H1 (cell line): ENCODE results near the gene ERLEC1. TPM values are rescaled to one million over a fixed set of nuclear protein-coding genes. Genes with fewer than 3 reads are reported as not detected.

Experiments used
- CTCF ChIA-PET: fragments of 300-600 bp; sonication (Branson Sonifier 250); formaldehyde crosslinking; loops from one replicate; lab custom pipeline; 2021; ENCODE audit not compliant: partially characterized antibody; lab: Charles Lee
- POLR2A ChIA-PET: fragments of 300-600 bp; sonication (Branson Sonifier 250); formaldehyde crosslinking; loops from one replicate; lab custom pipeline; 2021; ENCODE audit warnings: inconsistent platforms; ENCODE audit not compliant: partially characterized antibody; lab: Charles Lee
- DNase-seq, 2 experiments: peaks; one replicate each; pipeline versions ENCODE4 v3.0.0 to v3.0.0-alpha.2; 2010 to 2022; ENCODE audit warnings: low spot score in 2 of 2, low read depth in 1 of 2, mixed read lengths in 1 of 2
- FAIRE-seq: peaks from 2 replicates; lab custom pipeline; 2011; peaks lifted over from hg19 to GRCh38; lab: Jason Lieb, UNC
- H2AFZ ChIP-seq: 2 replicates; pipeline ENCODE4 v1.8.1; 2012; ENCODE audit warnings: low read length, inconsistent platforms
- H2AK5ac ChIP-seq: 2 replicates; pipeline ENCODE4 v1.6.1; 2013; ENCODE audit warnings: low read depth, low read length
- H2BK120ac ChIP-seq: replicated peaks from 2 replicates; pipeline ENCODE3; 2013; ENCODE audit warnings: low read depth, low read length, inconsistent platforms
- H2BK12ac ChIP-seq: 2 replicates; pipeline ENCODE4 v1.6.1; 2013; ENCODE audit warnings: low read depth, low read length
- H2BK15ac ChIP-seq: 2 replicates; pipeline ENCODE4 v1.6.1; 2013; ENCODE audit warnings: low read length
- H2BK20ac ChIP-seq: 2 replicates; pipeline ENCODE4 v1.6.1; 2013; ENCODE audit warnings: low read length
- H2BK5ac ChIP-seq: 2 replicates; pipeline ENCODE4 v1.6.1; 2013; ENCODE audit warnings: low read depth, low read length
- H3K14ac ChIP-seq: 2 replicates; pipeline ENCODE4 v1.6.1; 2013; ENCODE audit warnings: inconsistent platforms; ENCODE audit not compliant: insufficient read length
- H3K18ac ChIP-seq: 2 replicates; pipeline ENCODE4 v1.6.1; 2013; ENCODE audit warnings: low read length; ENCODE audit errors: extremely low read depth
- H3K23ac ChIP-seq: 2 replicates; pipeline ENCODE4 v1.6.1; 2013; ENCODE audit warnings: inconsistent platforms; ENCODE audit not compliant: insufficient read length
- H3K23me2 ChIP-seq: 2 replicates; pipeline ENCODE4 v1.6.1; 2013; ENCODE audit warnings: low read depth, low read length
- H3K27ac ChIP-seq: 2 replicates; pipeline ENCODE4 v1.6.1; 2011; ENCODE audit warnings: low read depth, low read length, inconsistent platforms
- H3K27me3 ChIP-seq, 4 experiments: replicated peaks in 1 of 4; 1 replicate in 1 of 4; 2 replicates in 3 of 4; pipeline versions ENCODE4 v1.6.1 to v1.8.1; 2011 to 2013; ENCODE audit warnings: low read length in 3 of 4, mild to moderate bottlenecking in 3 of 4, inconsistent platforms in 2 of 4, mixed read lengths in 2 of 4, moderate library complexity in 1 of 4; ENCODE audit not compliant: control insufficient read depth in 3 of 4, insufficient read depth in 3 of 4; ENCODE audit errors: extremely low read depth in 1 of 4
- H3K36me3 ChIP-seq, 4 experiments: 2 replicates each; pipeline versions ENCODE4 v1.6.1 to v1.8.1; 2011 to 2013; ENCODE audit warnings: mild to moderate bottlenecking in 4 of 4, low read length in 3 of 4, moderate library complexity in 2 of 4, control low read depth in 1 of 4, inconsistent platforms in 1 of 4; ENCODE audit not compliant: insufficient read depth in 4 of 4, control insufficient read depth in 2 of 4
- H3K4ac ChIP-seq: replicated peaks from 2 replicates; pipeline ENCODE3; 2013; ENCODE audit warnings: low read length, low read depth, mixed read lengths, inconsistent platforms; ENCODE audit not compliant: insufficient read length
- H3K4me1 ChIP-seq, 4 experiments: replicated peaks in 1 of 4; 1 replicate in 1 of 4; 2 replicates in 3 of 4; pipeline versions ENCODE4 v1.6.1 to v1.8.1; 2011 to 2013; ENCODE audit warnings: low read length in 3 of 4, inconsistent platforms in 2 of 4, mixed read lengths in 1 of 4; ENCODE audit not compliant: insufficient read depth in 4 of 4, control insufficient read depth in 3 of 4
- H3K4me2 ChIP-seq, 2 experiments: 2 replicates each; pipeline versions ENCODE4 v1.6.1 to v1.8.1; 2011 to 2013; ENCODE audit warnings: low read depth in 2 of 2, low read length in 2 of 2, control low read depth in 1 of 2, inconsistent platforms in 1 of 2, mild to moderate bottlenecking in 1 of 2; ENCODE audit not compliant: insufficient read depth in 1 of 2
- H3K4me3 ChIP-seq, 4 experiments: fragments of 200-600, 300-600 bp in 1 of 4; sonication (generic), shearing (Covaris generic), sonication (Bioruptor Twin) in 1 of 4; 2 replicates each; pipeline versions ENCODE4 v1.5.1 to v1.8.1; 2011 to 2016; ENCODE audit warnings: low read length in 4 of 4, low read depth in 3 of 4, control low read depth in 2 of 4, inconsistent platforms in 2 of 4, mild to moderate bottlenecking in 2 of 4, mixed read lengths in 1 of 4, moderate library complexity in 1 of 4; ENCODE audit not compliant: insufficient read depth in 2 of 4; ENCODE audit errors: extremely low read depth in 1 of 4
- H3K56ac ChIP-seq: replicated peaks from 2 replicates; pipeline ENCODE3; 2013; ENCODE audit warnings: low read depth, mild to moderate bottlenecking, mixed read lengths, low read length, inconsistent platforms; ENCODE audit not compliant: insufficient read length
- H3K79me1 ChIP-seq: 2 replicates; pipeline ENCODE4 v1.6.1; 2013; ENCODE audit warnings: low read depth, low read length, control low read depth
- H3K79me2 ChIP-seq, 2 experiments: 2 replicates each; pipeline versions ENCODE4 v1.6.1 to v1.8.1; 2012 to 2013; ENCODE audit warnings: low read length in 2 of 2, mild to moderate bottlenecking in 2 of 2, inconsistent platforms in 1 of 2; ENCODE audit not compliant: insufficient read depth in 2 of 2, control insufficient read depth in 1 of 2
- H3K9ac ChIP-seq, 4 experiments: replicated peaks in 1 of 4; 1 replicate in 1 of 4; 2 replicates in 3 of 4; pipeline versions ENCODE4 v1.6.1 to v1.8.1; 2011 to 2013; ENCODE audit warnings: low read depth in 3 of 4, low read length in 3 of 4, control low read depth in 2 of 4, mild to moderate bottlenecking in 2 of 4, moderate library complexity in 2 of 4, inconsistent platforms in 1 of 4; ENCODE audit errors: extremely low read depth in 1 of 4
- H3K9me3 ChIP-seq, 2 experiments: 2 replicates each; pipeline versions ENCODE4 v1.6.1 to v1.8.1; 2012 to 2013; ENCODE audit warnings: mild to moderate bottlenecking in 2 of 2, moderate library complexity in 2 of 2, control low read depth in 1 of 2, inconsistent platforms in 1 of 2, low read depth in 1 of 2, low read length in 1 of 2, mixed read lengths in 1 of 2; ENCODE audit not compliant: insufficient read depth in 2 of 2
- H4K20me1 ChIP-seq, 2 experiments: replicated peaks in 1 of 2; 2 replicates each; pipeline versions ENCODE3 to v1.8.1; 2011 to 2013; ENCODE audit warnings: inconsistent platforms in 2 of 2, low read length in 2 of 2, mild to moderate bottlenecking in 1 of 2; ENCODE audit not compliant: insufficient read depth in 2 of 2, control insufficient read depth in 1 of 2
- H4K5ac ChIP-seq: 2 replicates; pipeline ENCODE4 v1.6.1; 2013; ENCODE audit warnings: low read length, low read depth, mixed read lengths, inconsistent platforms; ENCODE audit not compliant: insufficient read length
- H4K8ac ChIP-seq: 2 replicates; pipeline ENCODE4 v1.8.0; 2013; ENCODE audit warnings: mild to moderate bottlenecking, moderate library complexity, low read length, inconsistent platforms; ENCODE audit not compliant: insufficient read depth; ENCODE audit errors: extremely low read depth
- H4K91ac ChIP-seq: replicated peaks from 2 replicates; pipeline ENCODE3; 2013; ENCODE audit warnings: low read length, mixed read lengths, inconsistent platforms; ENCODE audit not compliant: insufficient read length
- ASH2L ChIP-seq: fragments of 200-600, 300-600 bp; sonication (generic); IDR thresholded peaks from one replicate; pipeline ENCODE4 v1.7.1; 2017; ENCODE audit warnings: low read length
- CTCF ChIP-seq, 3 experiments: IDR thresholded peaks; 1 replicate in 2 of 3; 2 replicates in 1 of 3; pipeline versions ENCODE4 v1.5.1 to v1.6.1; 2011; ENCODE audit warnings: low read length in 3 of 3, mild to moderate bottlenecking in 3 of 3, inconsistent platforms in 2 of 3, low read depth in 1 of 3, moderate library complexity in 1 of 3; ENCODE audit not compliant: insufficient read depth in 1 of 3; ENCODE audit errors: control extremely low read depth in 1 of 3
- E2F6 ChIP-seq: IDR thresholded peaks from 2 replicates; pipeline ENCODE4 v1.6.1; 2012; ENCODE audit warnings: inconsistent platforms
- JUN ChIP-seq: IDR thresholded peaks from 2 replicates; pipeline ENCODE4 v1.6.1; 2011; ENCODE audit warnings: low read depth, mild to moderate bottlenecking, improper control_type of control experiment, low read length
- KDM4A ChIP-seq: IDR thresholded peaks from one replicate; pipeline ENCODE4 v1.7.1; 2012; ENCODE audit warnings: low read depth, mild to moderate bottlenecking, moderate library complexity, low read length, inconsistent platforms; ENCODE audit not compliant: severe bottlenecking
- NANOG ChIP-seq: IDR thresholded peaks from 2 replicates; pipeline ENCODE4 v1.6.1; 2011; ENCODE audit warnings: low read length, low read depth, mild to moderate bottlenecking, inconsistent platforms; ENCODE audit not compliant: insufficient read depth, poor library complexity, severe bottlenecking
- SP2 ChIP-seq: IDR thresholded peaks from 2 replicates; pipeline ENCODE4 v1.6.1; 2012; ENCODE audit warnings: mild to moderate bottlenecking, low read length, inconsistent platforms
- TAF1 ChIP-seq: IDR thresholded peaks from 2 replicates; pipeline ENCODE4 v1.6.1; 2011; ENCODE audit warnings: mild to moderate bottlenecking, low read depth, low read length
- TAF7 ChIP-seq: optimal IDR thresholded peaks from 2 replicates; pipeline ENCODE3; 2011; ENCODE audit warnings: low read depth, mild to moderate bottlenecking, inconsistent platforms, low read length, moderate library complexity, borderline replicate concordance
- TCF12 ChIP-seq: IDR thresholded peaks from 2 replicates; pipeline ENCODE4 v1.6.1; 2011; ENCODE audit warnings: low read depth, mild to moderate bottlenecking, low read length
- YY1 ChIP-seq: IDR thresholded peaks from 2 replicates; pipeline ENCODE4 v1.6.1; 2011; ENCODE audit warnings: low read depth, mild to moderate bottlenecking, low read length
- WGBS, 2 experiments: shearing (Covaris generic) in 1 of 2; methylation state at CpG; one replicate each; pipeline versions ENCODE4 v1.1.6 to v1.1.7; 2013 to 2015; ENCODE audit warnings: low lambda C conversion rate in 2 of 2, mixed read lengths in 2 of 2, inconsistent platforms in 1 of 2, low coverage in 1 of 2, missing lambda C conversion rate in 1 of 2; ENCODE audit not compliant: insufficient replicate concordance in 2 of 2, insufficient coverage in 1 of 2, insufficient read length in 1 of 2; ENCODE audit errors: extremely low coverage in 1 of 2, missing lambda C conversion rate in 1 of 2; 5-methylcytosine and 5-hydroxymethylcytosine counted together
- polyA plus RNA-seq, 7 experiments: library from polyadenylated mRNA; depleted of rRNA in 3 of 7; stranded (reverse) in 5 of 7; unstranded in 2 of 7; fragments of >200 nt in 5 of 7; fragments of 200-250 nt in 2 of 7; gene quantifications; 1 replicate in 5 of 7; 2 replicates in 1 of 7; 4 replicates in 1 of 7; pipeline versions ENCODE4 v1.2.1 to v1.2.3, GENCODE V29; 2011 to 2013; ENCODE audit warnings: missing spikeins in 2 of 7, mixed read lengths in 2 of 7
- total RNA-seq: library from RNA; stranded (reverse); fragmentation: NEBNext Ultra II Directional; extraction: Animal tissue kit (Norgen Biotek cat#: 25700); gene quantifications from 2 replicates; pipeline ENCODE4 v1.2.1, GENCODE V29; 2021

ERLEC1 gene
- total and polyA plus RNA-seq, 2 of the 8 experiments (the other 6 are each of a cell fraction or from before 2014, with no cell fraction given), result 12.9 to 26.7 TPM

GRCh38 chr2:53777134-53777533 lies 9.7 kb upstream of the ERLEC1 start:
- Histone ChIP-seq H4K20me1 (peaks cover 1 to 2% of the 10 kb centered on the region in 2 experiments), H2BK12ac (no peak overlapping the region), H3K27me3 (no peaks in the 10 kb centered on the region), H2BK5ac (no peak overlapping the region), H2AFZ (no peak overlapping the region), H3K27ac (no peak overlapping the region), H2BK20ac (no peak overlapping the region), H3K23me2 (no peaks in the 10 kb centered on the region), H3K4ac (no peak overlapping the region), H3K4me1 (no peaks in the 10 kb centered on the region), H3K14ac (no peak overlapping the region), H3K9me3 (no peaks in the 10 kb centered on the region), H4K91ac (no peak overlapping the region), H4K8ac (no peak overlapping the region), H2AK5ac (no peak overlapping the region), H3K23ac (no peak overlapping the region), H3K56ac (no peak overlapping the region), H2BK15ac (no peak overlapping the region), H4K5ac (no peak overlapping the region), H3K4me3 (no peak overlapping the region), H3K18ac (no peak overlapping the region), H3K4me2 (no peak overlapping the region), H3K79me2 (peaks cover 9 to 92% of the 10 kb centered on the region in 2 experiments), H3K9ac (no peak overlapping the region), H2BK120ac (no peak overlapping the region), H3K36me3 (peaks cover 0 to 35% (median 5%) of the 10 kb centered on the region in 4 experiments; a peak in 6 of 8 replicates), H3K79me1 (peaks cover 2% of the 10 kb centered on the region)
- DNase-seq, result no peak
- FAIRE-seq, result no peak
- ChIA-PET CTCF (interaction anchor here (1.8 kb wide), 1 partner anchor 9 kb away, joined by 6 read pairs; the partner anchor contains the start of gene CHAC2), POLR2A (interaction anchor here (2.3 to 11.3 kb wide), 2 partner anchors 7 to 10 kb away, joined by 20 to 124 read pairs; partner anchors contain the start of genes ASB3, CHAC2 and ERLEC1)
- 90 to 100% methylated on average over 1 of the region's 1 CpG for WGBS, 2 experiments
- no peak for TF ChIP-seq KDM4A
- no peak for TF ChIP-seq ASH2L
- no peak for TF ChIP-seq CTCF (IDR thresholded peaks at IDR 0.05; ENCODE audit: control extremely low read depth in 1 of 3, insufficient read depth in 1 of 3, low read depth in 1 of 3, low read length in 3 of 3)
- TF ChIP-seq JUN, result no peak
- TF ChIP-seq TAF1, result no peak
- TF ChIP-seq YY1, result no peak
- no peak for TF ChIP-seq E2F6
- no peak for TF ChIP-seq TAF7
- no peak for TF ChIP-seq SP2
- no peak for TF ChIP-seq TCF12
- no peak for TF ChIP-seq NANOG
